Measurements from ENCODE around the gene WDR89.
"Not testable (repeated sequence)": the region's sequence is repeated elsewhere in the genome, so short reads cannot be mapped to it uniquely, and the experiment has no call there.

WDR89 gene

DNA sequence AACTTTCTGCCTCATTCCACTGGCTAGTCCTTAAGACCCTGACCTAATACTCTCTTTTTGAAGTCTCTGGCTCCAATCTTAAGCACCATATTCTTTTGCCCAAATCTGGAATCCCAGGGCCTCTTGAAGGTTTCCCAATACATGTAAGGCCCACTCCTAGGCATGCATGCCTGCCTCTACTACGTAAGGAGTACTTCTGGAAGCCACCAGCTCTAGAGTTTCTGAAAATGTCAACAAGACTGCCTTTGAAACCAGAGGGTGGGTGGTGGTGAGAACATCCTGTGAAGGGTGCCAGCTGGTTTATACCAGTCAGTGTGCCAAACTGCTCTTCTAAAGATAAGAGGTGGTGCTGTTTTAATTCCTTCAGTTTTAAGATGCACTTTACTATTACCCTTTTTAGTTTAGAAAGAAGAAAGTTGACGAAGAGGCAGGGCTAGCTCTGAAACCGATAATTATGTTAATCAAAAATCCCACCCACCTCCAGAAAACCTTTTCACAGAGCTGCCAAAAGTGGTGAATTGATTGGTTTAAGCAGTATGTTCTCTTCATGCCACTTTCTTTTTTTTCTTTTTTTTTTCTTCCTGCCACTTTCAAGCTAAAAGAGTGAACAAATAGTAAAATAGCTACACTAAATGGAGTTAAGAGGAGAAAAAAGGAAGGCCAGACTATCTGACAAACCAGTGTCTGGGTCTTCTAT lies 8.7 kb upstream of the WDR89 start:
- no peak for DNase-seq

DNA sequence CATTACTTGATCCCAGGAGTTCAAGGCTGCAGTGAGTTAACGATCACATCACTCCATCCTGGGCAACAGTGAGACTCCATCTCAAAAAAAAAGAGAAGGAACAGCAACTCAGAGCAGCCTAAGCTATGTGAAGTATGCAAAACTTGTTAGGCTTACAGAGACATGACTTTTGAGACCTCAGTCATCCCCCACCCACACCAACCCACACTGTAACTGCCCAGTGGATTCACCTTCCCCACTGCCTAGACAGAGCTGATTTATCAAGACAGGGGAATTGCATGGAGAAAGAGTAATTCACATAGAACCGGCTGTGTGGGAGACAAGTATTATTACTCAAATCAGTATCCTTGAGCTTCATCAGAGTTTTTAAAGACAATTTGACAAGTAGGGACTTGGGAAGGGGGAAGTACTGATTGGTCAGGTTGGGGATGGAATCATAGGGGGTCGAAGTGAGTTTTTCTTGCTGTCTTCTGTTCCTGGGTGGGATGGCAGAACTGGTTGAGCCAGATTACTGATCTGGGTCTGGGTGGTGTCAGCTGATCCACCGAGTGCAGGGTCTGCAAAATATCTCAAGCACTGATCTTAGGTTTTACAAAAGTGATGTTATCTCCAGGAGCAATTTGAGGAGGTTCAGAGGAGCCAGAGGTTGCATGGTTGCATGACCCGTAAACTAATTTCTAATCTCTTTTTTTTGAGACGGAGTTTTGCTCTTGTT lies 6.2 kb upstream of the WDR89 start:
- no peak for DNase-seq

DNA sequence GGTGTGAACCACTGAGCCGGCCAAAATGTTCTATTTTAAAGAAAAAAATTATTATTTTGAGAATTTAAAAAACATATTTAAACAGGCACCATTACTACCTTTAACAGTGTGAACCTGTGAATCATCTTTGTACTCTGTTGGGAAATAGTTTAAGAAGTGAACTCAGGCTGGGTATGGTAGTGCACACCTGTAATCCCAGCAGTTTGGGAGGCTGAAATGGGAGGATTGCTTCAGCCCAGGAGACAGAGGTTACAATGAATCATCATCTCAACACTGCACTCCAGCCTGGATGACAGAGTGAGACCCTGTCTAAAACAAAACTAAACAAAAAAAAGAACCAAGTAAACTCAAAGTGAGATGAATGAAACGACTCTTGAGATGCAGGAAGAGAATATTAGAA lies 3.1 kb upstream of the WDR89 start:
- no peak for DNase-seq

DNA sequence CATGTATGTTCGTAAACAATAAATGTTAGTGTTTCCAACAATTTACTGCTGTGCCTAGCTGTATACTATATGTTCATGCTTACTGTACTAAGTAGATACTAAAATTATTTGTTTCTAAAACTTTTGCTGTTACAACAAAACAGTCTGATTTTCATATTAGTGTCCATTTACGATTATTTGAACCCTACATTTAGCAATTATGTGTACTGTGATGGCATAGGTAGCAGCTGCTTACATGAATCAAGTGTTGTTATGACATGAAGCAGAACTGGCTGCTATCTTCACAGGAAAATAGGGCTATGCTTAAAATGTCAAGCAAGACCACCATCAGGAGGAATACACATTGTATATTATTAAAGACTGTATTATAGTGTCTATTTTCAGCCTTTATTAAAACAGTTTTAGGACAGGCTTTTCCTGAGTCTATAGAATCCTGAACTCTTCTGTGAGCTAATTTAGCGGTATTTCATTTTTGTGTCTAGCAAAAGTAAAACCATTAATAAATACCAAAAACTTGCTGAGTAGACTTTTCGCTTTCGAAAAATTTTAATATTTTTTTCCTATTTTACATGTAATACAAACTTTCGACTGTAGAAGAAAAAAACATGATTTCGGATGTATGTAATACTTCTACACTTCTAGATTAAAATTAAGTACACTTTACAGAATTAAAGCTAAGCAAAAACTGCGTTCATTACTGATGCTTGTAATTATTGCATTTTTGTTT lies 1.1 kb upstream of the WDR89 start:
- no peak for DNase-seq

DNA sequence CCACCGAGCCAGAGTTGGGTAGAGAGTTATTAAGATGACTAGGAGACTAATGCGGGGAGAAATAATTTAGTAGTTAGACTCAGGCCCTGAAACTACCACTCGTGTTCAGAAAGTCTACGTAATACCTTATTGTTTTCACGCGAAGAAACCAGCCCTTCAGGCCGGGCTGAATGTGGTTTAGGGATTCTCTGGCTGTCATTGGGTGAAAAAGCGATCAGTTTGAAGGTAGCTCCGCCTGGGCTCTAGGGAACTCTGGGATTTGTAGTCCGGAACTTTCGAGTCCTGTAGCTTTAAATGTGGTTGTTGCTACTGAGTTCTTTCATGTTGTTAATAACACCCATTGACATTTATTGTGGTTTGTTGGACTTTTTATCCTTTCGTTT lies 549 bp upstream of the WDR89 start:
- peak; percentile 86 for DNase-seq

DNA sequence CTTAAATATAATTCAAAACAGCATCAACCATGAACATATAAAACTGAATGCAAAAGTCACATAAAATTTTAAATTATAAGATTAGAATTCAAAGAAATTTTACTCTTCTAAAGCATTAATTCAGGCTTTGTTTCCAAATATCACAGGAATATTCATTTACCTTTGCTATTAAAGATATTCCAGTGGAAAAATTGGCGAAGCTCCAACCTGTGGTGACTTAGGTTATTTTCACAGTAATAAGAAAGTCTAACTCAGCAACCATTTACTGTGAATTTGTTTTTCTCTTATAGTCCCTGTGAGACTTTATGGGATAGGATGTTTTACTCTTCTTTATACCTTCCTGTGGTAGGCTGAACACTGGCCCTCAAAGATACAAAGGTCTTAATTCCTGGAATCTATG lies 3.2 kb downstream of the WDR89 start:
- DNase-seq: no peak

DNA sequence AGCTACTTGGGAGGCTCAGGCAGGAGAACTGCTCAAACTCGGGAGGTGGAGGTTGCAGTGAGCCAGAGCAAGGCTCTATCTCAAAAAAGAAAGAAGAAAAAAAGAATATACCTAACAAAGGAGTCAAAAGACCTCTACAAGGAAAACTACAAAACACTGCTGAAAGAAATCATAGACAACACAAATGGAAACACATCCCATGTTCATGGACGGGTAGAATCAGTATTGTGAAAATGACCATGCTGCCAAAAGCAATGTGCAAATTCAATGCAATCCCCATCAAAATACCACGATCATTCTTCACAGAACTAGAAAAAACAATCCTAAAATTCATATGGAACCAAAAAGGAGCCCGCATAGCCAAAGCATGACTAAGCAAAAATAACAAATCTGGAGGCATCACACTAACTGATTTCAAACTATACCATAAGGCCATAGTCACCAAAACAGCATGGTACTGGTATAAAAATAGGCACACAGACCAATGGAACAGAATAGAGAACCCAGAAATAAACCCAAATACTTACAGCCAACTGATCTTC lies 5.5 kb downstream of the WDR89 start:
- DNase-seq: not testable (repeated sequence)

DNA sequence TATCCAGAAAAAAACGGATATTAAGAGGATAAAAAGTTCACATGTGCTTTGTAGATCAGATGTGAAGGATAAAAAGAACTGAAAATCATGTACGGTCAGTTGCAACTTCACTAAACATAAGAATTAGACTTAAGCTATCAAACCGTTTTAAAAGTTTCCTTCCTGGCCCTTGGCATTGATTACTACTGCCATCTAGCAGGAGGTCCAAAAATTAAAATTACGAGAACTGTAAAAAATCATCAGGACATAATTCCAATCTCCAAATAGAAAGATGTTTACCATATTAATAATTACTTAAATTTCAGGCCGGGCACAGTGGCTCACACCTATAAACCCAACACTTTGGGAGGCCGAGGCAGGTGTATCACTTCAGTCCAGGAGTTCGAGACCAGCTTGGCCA lies 7.9 kb downstream of the WDR89 start:
- DNase-seq: no peak

DNA sequence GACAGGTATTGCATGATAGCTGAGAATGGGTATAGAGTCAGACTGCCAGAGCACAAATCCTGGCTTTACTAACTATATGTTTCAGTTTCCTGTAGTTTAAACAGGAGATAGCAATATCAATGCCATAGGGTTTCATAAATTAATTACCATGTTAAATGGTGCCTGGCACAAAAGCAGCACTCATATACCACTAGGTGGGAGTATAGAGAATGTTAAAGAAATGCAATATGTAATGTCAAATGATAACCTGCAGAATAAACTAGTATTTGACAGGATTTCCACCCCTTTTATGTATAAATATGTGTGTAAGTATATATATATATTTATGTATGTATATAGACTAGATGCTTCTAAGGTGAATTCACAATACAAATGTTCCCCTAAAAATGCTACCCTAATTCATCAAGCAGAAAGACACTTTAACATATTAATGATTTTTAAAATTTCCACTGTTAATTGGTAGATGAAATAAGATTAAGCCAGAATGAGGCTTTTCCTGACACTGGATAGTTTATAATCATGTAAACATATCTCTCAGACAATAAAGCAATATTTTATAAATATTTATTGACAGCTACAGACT lies 8.6 kb downstream of the WDR89 start:
- no peak for DNase-seq

DNA sequence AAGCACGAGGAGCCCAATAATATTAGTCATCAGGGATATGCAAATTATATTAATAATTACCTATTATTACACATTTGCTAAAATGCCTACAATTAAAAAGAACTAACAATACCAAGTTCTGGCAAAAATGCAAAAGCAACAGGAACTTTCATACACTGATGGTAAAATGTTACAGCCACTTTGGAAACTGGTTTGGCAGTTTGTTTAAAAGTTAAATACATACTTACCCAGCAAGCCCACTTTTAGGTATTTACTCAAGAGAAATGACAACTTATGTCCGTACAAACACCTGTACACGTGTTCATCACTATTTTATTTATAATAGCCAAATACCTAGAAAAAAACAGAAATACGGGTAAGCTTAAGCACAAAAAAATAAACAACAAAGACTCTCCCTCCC lies 17.0 kb downstream of the WDR89 start:
- DNase-seq: no peak

DNA sequence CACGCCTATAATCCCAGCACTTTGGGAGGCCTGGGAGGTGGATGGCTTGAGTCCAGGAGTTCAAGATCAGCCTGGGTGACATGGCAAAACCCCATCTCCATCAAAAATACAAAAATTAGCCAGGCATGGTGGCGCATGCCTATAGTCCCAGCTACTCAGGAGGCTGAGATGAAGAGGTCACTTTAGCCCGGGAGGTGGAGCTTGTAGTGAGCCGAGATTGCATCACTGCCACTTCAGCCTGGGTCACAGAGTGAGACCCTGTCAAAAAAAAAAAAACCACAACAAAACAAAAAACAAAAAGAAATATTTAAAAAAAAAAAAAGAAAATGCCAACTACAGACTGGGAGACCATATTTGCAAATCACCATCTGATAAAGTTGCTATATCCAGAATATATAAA lies 17.5 kb downstream of the WDR89 start:
- no peak for DNase-seq

DNA sequence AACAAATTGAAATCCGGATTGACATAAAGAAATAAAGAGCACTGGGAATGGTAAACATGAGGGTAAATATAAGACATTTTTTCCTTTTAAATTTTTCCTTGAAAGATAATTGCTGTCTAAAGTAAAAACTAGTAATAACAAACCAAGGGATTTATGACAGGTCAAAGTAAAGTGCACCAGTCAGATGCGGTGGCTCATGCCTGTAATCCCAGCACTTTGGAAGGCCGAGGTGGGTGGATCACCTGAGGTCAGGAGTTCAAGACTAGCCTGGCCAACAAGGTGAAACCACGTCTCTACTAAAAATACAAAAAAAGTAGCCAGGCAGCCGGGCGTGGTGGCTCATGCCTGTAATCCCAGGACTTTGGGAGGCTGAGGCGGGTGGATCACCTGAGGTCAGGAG lies 19.7 kb downstream of the WDR89 start:
- DNase-seq: not testable (repeated sequence)

DNA sequence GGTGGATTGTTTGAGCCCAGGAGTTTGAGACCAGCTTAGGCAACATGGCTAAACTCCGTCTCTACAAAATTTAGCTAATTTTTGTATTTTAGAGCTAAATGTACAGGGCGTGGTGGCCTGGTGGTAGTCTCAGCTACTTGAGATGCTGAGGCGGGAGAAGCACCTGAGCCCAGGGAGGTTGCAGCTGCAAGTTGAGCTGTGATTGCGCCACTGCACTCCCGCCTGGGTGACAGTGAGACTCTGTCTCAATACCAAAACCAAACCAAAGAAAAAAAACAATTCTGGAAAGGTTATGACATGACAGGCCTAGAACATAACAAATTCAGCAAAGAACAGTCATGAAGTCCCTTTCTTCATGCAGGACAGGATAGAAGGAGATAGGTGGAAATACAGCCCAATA lies 25.7 kb downstream of the WDR89 start:
- DNase-seq: no peak

DNA sequence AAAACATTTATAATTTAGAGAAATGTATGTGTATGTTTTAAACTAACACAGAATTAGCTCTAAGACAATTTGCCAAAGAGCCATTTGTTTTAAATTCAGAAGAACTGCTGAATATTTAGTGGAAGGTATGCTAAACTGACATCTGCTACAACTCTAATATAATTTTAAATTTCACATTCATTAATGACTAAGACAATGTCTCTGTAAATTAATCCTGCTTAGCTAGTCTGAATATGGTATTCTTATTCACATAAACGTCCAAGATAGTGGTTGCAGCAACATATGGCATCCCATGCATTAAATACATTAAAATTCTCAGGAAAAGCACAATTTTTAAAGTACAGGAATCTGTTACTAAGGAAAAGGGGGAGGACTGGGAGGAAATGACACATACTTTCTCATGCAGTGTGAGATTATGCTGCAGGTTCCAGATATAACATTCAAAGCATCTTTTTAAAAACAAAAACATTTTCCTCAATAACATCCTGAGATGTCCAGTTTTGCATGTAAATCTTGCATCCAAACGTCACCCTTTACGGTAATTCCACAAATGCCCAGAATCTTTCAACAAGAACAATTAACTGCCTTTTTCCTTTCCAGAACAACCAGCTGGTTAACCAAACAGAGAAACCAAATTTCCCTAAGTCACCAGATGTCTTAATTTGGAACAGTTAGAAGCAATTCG lies 26.9 kb downstream of the WDR89 start:
- DNase-seq: peak; percentile 38

DNA sequence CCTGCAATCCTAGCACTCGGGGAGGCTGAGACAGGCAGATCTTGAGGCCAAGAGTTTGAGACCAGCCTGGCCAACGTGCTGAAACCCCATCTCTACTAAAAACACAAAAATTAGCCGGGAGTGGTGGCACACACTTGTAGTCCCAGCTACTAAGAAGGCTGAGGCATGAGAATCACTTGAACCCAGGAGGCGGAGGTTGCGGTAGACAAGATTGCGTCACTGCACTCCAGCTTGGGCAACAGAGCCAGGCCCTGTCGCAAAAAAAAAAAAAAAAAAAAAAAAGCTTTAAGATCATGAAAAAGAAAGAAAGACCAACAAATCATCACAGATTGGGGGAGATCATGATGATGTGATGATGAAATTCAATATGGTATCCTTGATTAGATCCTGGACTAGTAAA lies 30.6 kb downstream of the WDR89 start:
- no peak for DNase-seq

DNA sequence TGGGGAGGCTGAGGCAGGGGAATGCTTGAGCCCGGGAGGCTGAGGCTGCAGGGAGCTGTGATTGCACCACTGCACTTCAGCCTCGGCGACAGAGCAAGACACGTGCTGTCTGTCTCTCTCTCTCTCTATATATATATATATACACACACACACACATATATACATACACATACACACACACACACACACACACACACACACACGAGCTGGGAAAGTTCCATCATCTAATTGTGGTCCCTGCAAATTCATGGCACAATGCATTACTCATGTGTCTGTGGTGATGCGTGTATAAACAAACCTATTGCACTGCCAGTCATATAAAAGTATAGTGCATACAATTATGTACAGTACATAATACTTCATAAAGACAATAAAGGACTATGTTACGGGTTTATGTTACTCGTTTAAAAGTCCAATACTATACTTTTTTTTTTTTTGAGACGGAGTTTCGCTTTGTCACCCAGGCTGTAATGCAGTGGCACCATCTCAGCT lies 36.6 kb downstream of the WDR89 start:
- no peak for DNase-seq

DNA sequence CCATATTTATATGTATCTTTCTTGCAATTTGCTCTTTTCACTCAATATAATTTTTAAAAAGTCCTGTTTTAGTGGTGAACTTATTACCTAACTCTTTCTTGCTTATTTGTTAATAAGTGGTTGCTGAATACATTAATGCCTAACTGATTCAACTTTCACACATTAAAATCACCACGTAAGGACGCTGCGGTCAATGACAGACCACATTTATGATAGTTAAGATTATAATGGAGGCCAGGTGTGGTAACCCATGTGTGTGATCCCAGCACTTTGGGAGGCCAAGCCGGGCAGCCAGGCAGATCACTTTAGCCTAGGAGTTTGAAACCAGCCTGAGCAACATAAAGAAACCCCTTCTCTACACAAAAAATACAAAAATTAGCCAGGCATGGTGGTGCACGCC lies 37.0 kb downstream of the WDR89 start:
- no peak for DNase-seq

DNA sequence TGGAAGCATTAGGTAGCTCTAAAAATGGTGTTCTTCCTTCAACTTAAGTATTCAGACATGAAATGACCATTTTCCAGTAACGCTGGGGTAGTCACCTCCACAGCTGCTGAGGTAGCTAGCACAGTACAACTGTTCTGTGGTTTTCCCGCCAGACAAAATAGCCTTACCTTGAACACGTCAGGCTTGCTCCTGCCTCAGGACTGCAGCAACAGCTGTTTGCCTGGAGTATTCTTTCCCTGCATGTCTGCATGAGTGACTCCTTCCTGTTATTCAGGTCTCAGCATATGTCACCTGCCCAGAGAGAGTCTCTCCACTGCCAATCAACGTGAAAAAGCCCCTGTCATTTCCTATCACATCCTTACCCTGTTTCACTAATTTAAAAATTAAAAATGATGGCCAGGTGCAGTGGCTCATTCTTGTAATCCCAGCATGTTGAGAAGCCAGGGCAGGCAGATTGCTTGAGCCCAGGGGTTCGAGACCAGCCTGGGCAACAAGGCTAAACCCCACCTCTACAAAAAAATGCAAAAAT lies 37.9 kb downstream of the WDR89 start:
- DNase-seq: no peak

DNA sequence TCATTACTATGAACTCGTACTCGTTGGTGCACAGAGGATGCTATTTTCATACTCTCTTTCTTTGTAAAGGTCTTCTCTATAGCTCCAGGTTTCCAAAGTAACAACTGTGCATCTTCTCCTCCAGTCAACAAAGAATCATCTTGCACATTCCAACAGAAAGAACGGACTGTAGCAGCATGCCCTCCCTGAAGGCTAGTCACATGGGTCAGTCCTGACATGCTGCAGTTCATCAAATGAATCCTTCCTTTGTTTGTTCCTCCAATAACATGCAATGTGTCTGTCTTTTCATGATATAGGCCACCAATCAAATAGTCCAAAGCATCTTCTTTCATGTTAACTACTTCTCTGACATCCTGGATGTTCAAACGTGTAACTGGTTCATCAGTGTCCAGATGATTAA lies 42.9 kb downstream of the WDR89 start:
- DNase-seq: no peak

DNA sequence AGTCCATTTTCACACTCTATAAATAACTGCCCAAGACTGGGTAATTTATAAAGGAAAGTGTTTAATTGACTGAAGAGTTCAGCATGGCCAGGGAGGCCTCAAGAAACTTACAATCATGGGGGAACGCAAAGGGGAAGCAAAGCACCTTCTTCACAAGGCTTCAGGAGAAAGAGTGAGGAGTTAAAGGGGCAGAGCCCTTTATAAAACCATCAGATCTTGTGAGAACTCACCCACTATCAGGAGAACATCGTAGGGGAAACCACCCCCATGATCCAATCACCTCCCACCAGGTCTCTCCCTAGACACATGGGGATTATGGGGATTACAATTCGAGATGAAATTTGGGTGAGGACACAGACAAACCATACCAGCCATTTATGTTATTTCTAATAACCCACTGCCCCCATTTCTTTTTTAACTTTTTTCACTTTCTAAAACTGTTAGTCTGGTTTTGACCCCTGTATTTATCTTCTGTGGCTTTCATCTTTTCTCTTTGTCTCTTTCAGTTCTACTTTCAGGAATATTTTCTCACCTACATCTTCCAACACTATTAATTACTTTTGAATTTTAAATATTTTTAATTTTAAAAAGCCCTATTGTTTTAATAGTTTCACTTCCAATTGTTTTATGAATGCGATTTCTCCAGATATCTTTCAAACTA lies 44.5 kb downstream of the WDR89 start:
- DNase-seq: no peak

DNA sequence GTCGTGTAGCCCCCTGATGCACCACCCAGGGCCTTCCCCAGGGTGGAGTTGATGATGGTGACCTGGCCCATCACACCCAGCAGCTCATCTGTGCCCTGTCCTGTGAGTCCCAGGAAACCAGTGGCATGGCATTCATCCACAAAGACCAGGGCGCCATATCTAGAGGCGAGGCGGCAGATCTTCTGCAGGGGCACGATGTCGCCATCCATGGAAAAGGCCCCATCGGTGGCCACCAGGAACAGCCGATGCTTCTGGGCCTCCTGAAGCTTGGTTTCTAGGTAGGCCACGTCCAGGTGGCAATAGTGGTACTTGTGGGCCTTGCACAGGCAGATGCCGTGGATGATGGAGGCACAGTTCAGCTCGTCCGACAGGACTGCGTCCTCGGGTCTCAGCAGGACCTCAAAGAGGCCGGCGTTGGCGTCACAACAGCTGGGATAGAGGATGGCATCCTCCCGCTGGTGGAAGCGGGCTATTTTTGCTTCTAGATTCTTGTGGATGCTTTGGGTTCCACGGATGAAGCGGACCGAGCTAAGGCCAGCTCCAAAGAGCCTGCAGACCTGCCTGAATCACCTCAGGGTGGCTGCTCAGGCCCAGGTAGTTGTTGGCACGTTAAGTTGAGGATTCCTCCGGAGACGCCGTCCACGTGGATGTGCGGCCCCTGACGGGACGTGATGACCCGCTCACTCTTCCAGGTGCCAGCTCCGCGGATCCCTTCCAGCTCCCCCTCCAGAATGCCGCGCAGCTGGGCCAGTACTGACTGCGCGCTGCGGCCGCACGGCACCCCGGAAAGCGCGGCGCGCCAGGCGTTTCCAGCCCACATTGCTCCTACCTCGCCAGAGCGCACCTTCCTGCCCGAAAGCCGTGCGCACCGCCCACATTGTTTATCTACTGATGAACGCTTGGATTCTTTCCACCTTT lies 47.0 kb downstream of the WDR89 start:
- DNase-seq: no peak
